Neutrophil (primary cell): ENCODE measurements around the gene CDK15.
"Not testable (repeated sequence)": the region's sequence is repeated elsewhere in the genome, so short reads cannot be mapped to it uniquely, and the experiment has no call there.

ENCODE experiments used
- H3K27ac ChIP-seq: fragments of 200-600 bp; sonication (generic); 2 replicates; pipeline ENCODE4 v1.5.1; 2016; ENCODE audit warnings: mild to moderate bottlenecking, moderate library complexity
- H3K27me3 ChIP-seq: fragments of 200-600 bp; sonication (generic); 2 replicates; pipeline ENCODE4 v1.6.0; 2016; ENCODE audit warnings: mild to moderate bottlenecking
- H3K36me3 ChIP-seq: fragments of 200-600 bp; sonication (generic); 2 replicates; pipeline ENCODE4 v1.5.1; 2017
- H3K4me1 ChIP-seq, 2 experiments: fragments of 200-600 bp in 1 of 2; sonication (generic) in 1 of 2; 1 replicate in 1 of 2; 2 replicates in 1 of 2; pipeline versions ENCODE4 v1.5.1 to v1.6.1; 2013 to 2016; ENCODE audit warnings: low read depth in 1 of 2, low read length in 1 of 2, mild to moderate bottlenecking in 1 of 2, moderate library complexity in 1 of 2; ENCODE audit not compliant: control insufficient read depth in 1 of 2, insufficient read depth in 1 of 2
- H3K4me3 ChIP-seq, 2 experiments: fragments of 200-600 bp in 1 of 2; sonication (generic) in 1 of 2; 1 replicate in 1 of 2; 2 replicates in 1 of 2; pipeline ENCODE4 v1.5.1; 2013 to 2016; ENCODE audit warnings: low read depth in 1 of 2, low read length in 1 of 2, mild to moderate bottlenecking in 1 of 2, moderate library complexity in 1 of 2
- H3K9me3 ChIP-seq: fragments of 200-600 bp; sonication (generic); 2 replicates; pipeline ENCODE4 v1.5.1; 2016
- TF ChIP-seq, protein P1 (sequence below): fragments of 200-600 bp; sonication (generic); IDR thresholded peaks from 2 replicates; pipeline ENCODE4 v1.5.1; 2016; ENCODE audit warnings: antibody characterized with exemption

The CDK15 gene

DNA sequence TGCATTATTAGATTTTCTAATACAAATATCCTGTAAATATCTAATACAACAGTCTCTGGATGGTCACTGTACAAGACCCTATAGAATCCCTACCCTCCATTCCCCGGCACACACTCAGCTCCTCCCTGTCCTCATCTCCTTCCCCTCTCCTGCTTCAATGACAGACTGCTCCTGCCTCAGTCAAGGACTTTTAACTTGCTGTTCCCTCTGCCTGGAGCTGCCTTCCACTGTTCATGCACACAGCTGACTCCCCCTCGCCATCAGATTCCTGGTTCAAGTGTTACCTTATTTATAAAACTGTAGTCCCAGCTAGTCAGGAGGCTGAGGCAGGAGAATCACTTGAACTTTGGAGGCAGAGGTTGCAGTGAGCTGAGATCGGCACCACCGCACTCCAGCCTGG lies 3.3 kb downstream of the CDK15 start:
- Histone ChIP-seq H3K4me1 (no peaks in the 10 kb centered on the region), H3K4me3 (no peak overlapping the region), H3K27ac (no peak overlapping the region), H3K36me3 (no peaks in the 10 kb centered on the region), H3K9me3 (no peaks in the 10 kb centered on the region), H3K27me3 (no peaks in the 10 kb centered on the region)
- TF ChIP-seq, protein P1, sequence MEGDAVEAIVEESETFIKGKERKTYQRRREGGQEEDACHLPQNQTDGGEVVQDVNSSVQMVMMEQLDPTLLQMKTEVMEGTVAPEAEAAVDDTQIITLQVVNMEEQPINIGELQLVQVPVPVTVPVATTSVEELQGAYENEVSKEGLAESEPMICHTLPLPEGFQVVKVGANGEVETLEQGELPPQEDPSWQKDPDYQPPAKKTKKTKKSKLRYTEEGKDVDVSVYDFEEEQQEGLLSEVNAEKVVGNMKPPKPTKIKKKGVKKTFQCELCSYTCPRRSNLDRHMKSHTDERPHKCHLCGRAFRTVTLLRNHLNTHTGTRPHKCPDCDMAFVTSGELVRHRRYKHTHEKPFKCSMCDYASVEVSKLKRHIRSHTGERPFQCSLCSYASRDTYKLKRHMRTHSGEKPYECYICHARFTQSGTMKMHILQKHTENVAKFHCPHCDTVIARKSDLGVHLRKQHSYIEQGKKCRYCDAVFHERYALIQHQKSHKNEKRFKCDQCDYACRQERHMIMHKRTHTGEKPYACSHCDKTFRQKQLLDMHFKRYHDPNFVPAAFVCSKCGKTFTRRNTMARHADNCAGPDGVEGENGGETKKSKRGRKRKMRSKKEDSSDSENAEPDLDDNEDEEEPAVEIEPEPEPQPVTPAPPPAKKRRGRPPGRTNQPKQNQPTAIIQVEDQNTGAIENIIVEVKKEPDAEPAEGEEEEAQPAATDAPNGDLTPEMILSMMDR = no peak

GRCh38 chr2:201810604-201811003 lies 4.3 kb downstream of the CDK15 start:
- not testable (repeated sequence) for H3K4me3 ChIP-seq, H3K27me3 ChIP-seq, H3K4me1 ChIP-seq, H3K9me3 ChIP-seq, H3K27ac ChIP-seq, H3K36me3 ChIP-seq

- TF ChIP-seq, protein P1 = no peak
- H3K4me1 ChIP-seq = no peaks in the 10 kb centered on the region
- no peaks in the 10 kb centered on the region for H3K9me3 ChIP-seq
- no peaks in the 10 kb centered on the region for H3K27me3 ChIP-seq
- H3K27ac ChIP-seq = no peak overlapping the region
- no peaks in the 10 kb centered on the region for H3K36me3 ChIP-seq
- no peak overlapping the region for H3K4me3 ChIP-seq
Measured at GRCh38 chr2:201813996-201814760, 7.8 kb downstream of the CDK15 start.

- no peaks in the 10 kb centered on the region for H3K9me3 ChIP-seq
- no peak overlapping the region for H3K4me3 ChIP-seq
Measured at GRCh38 chr2:201816657-201817575, 10.6 kb downstream of the CDK15 start.

GRCh38 chr2:201820383-201821007 lies 14.2 kb downstream of the CDK15 start:
- H3K36me3 ChIP-seq = no peaks in the 10 kb centered on the region
- H3K27me3 ChIP-seq = no peaks in the 10 kb centered on the region
- H3K9me3 ChIP-seq = no peaks in the 10 kb centered on the region
- TF ChIP-seq, protein P1 = no peak
- H3K4me1 ChIP-seq = no peaks in the 10 kb centered on the region
- no peak overlapping the region for H3K27ac ChIP-seq
- no peak overlapping the region for H3K4me3 ChIP-seq

More at GRCh38 chr2:201816657-201817575, 10.6 kb downstream of the CDK15 start:
- Histone ChIP-seq H3K4me1 (no peaks in the 10 kb centered on the region), H3K27me3 (no peaks in the 10 kb centered on the region), H3K27ac (no peak overlapping the region), H3K36me3 (no peaks in the 10 kb centered on the region)
- TF ChIP-seq, protein P1 = no peak
